ENCODE results near the gene PAF1.
A peak's percentile ranks its signal among the peaks of the same experiment; 100 is the strongest.

Gene PAF1

DNA sequence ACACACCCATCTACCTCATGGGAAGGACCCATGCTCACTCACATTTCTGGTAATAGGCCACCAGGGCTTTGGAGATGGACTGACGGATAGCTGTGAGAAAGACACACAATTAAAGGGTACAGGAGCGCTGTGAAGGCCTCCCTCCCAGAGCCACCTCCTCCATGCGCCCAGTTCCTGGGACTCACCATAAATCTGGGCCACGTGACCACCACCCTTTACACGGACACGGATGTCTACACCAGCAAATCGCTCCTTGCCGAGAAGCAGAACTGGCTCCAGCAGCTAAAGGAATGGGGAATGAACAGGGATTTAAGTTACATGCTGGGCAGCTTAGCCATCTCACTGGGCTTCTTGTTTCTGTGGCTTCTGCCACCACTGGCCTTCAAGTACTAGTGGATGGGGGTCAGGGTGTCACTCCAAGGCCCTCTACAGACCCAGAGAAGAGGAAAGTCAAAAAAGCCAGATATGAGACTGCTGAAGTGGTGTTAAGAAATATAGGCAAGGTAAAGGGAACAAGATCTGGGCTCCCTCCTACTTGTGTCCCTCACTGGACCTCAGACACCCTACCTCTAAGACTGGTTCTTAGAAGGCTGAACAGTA is 42.7 kb upstream of the PAF1 start:
- Mint-ChIP-seq H3K4me1 (peaks cover 29% of the 10 kb centered on the region), H3K27me3 (ENCODE audit: low read depth) (no peaks in the 10 kb centered on the region)
- TF ChIP-seq CTCF (IDR thresholded peaks at IDR 0.05; ENCODE audit: unreplicated experiment in 3 of 3): no peak

GRCh38 chr19:39432677-39433025 is 41.7 kb upstream of the PAF1 start:
- H3K27me3 Mint-ChIP-seq (ENCODE audit: low read depth): no peaks in the 10 kb centered on the region
- peaks cover 30% of the 10 kb centered on the region for H3K36me3 Mint-ChIP-seq (ENCODE audit: low read depth)
- H3K4me1 Mint-ChIP-seq: peaks cover 35% of the 10 kb centered on the region
- peak overlapping the region; percentile 53 to 79 (median 67) for H3K4me3 Mint-ChIP-seq
- TF ChIP-seq CTCF (IDR thresholded peaks at IDR 0.05; ENCODE audit: unreplicated experiment in 3 of 3): no peak
- H3K27ac Mint-ChIP-seq: peak overlapping the region in 1 of 3 experiments; percentile 55
- no peaks in the 10 kb centered on the region for H3K9me3 Mint-ChIP-seq

More for the DNA sequence above, 42.7 kb upstream of the PAF1 start:
- H3K36me3 Mint-ChIP-seq (ENCODE audit: low read depth): peaks cover 30% of the 10 kb centered on the region
- peak overlapping the region in 2 of 3 experiments; percentile 23 to 54 for H3K27ac Mint-ChIP-seq
- peak overlapping the region; percentile 79 to 100 (median 100) for H3K4me3 Mint-ChIP-seq
- no peaks in the 10 kb centered on the region for H3K9me3 Mint-ChIP-seq

GRCh38 chr19:39430675-39431593 is 40.0 kb upstream of the PAF1 start:
- peaks cover 34% of the 10 kb centered on the region for H3K4me1 Mint-ChIP-seq
- H3K27me3 Mint-ChIP-seq (ENCODE audit: low read depth): no peaks in the 10 kb centered on the region
- peaks cover 35% of the 10 kb centered on the region for H3K36me3 Mint-ChIP-seq (ENCODE audit: low read depth)
- peak overlapping the region; percentile 88 to 99 (median 90) for H3K27ac Mint-ChIP-seq
- H3K4me3 Mint-ChIP-seq: peak overlapping the region in 2 of 3 experiments; percentile 23 to 29
- no peak for TF ChIP-seq CTCF (IDR thresholded peaks at IDR 0.05; ENCODE audit: unreplicated experiment in 3 of 3)
- H3K9me3 Mint-ChIP-seq: no peaks in the 10 kb centered on the region

DNA sequence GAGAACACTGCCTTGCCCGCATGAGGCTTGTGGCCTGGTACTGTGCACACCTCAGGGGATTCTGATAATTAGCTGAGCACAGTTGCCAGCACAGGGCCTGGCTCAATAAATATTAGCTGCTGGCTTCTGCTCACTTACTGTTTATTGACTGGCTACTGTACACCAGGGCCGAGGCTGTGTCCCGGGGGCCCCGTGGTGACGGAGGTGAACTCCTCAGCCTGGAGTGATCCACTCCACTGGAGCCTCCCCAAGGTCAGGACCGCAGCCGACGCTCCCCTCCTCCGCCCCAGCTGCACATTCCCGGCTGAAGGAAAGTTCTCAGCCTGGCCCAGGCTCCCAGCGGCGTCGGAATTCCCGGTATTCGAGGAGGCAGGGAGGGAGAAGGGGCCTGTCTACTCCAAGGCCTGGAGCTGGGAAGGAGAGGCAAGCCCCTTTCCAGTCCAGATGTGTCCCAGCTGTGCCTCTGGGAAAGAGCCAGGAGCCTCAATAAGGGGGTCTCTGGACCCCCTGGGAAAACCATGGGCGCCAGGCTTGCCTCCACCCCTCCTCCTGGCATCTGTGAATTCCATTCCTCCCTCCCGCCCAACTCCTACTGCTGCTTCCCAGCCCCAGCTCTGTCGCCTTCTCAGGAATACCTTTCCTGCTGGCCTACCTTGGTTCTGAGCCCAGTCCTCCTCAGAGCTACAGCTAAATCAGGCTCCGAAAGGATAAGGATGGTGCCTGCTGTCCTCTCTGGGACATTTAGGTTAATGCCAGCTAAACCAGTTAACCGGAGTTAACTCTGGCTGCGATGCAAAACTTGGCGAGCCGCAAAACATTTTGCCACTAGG is 37.6 kb upstream of the PAF1 start:
- Mint-ChIP-seq H3K4me1 (peaks cover 30% of the 10 kb centered on the region), H3K36me3 (ENCODE audit: low read depth) (peaks cover 31% of the 10 kb centered on the region), H3K27ac (peak overlapping the region; percentile 96 to 99 (median 99)), H3K9me3 (no peaks in the 10 kb centered on the region), H3K4me3 (peak overlapping the region; percentile 38 to 56 (median 48)), H3K27me3 (ENCODE audit: low read depth) (no peaks in the 10 kb centered on the region)
- TF ChIP-seq CTCF (IDR thresholded peaks at IDR 0.05; ENCODE audit: unreplicated experiment in 3 of 3): no peak

DNA sequence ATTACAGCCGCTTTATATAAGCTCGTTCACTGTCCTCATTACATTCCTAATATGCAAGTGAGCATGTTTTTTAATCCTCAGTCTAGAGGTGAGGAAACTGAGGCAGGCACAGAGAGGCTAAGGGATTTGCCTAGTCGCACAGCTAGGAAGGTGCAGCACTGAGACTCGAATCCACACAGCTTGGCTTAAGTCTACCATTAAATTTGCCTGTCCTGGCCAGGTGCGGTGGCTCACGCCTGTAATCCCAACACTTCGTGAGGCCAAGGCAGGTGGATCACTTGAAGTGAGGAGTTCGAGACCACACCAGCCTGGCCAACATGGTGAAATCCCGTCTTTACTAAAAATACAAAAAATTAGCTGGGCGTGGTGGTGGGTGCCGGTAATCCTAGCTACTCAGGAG is 36.8 kb upstream of the PAF1 start:
- peaks cover 27% of the 10 kb centered on the region for H3K36me3 Mint-ChIP-seq (ENCODE audit: low read depth)
- no peaks in the 10 kb centered on the region for H3K9me3 Mint-ChIP-seq

More for the DNA sequence above, 36.8 kb upstream of the PAF1 start:
- Mint-ChIP-seq H3K27ac (peak overlapping the region; percentile 96 to 99 (median 99)), H3K27me3 (ENCODE audit: low read depth) (no peaks in the 10 kb centered on the region), H3K4me3 (no peak overlapping the region), H3K4me1 (peaks cover 30% of the 10 kb centered on the region)
- no peak for TF ChIP-seq CTCF (IDR thresholded peaks at IDR 0.05; ENCODE audit: unreplicated experiment in 3 of 3)

All from nephron (organoid).